HepG2 (cell line): ENCODE measurements around the gene MSL2. TPM values are rescaled to one million over a fixed set of nuclear protein-coding genes. Genes with fewer than 3 reads are reported as not detected.

ENCODE experiments used
- CCDC6 ChIP-seq: sonication (generic); formaldehyde crosslinking; IDR thresholded peaks from 2 replicates; pipeline ENCODE4 v1.8.1; 2022; ENCODE audit warnings: mild to moderate bottlenecking, missing genetic modification reagents, moderate library complexity
- CEBPB ChIP-seq: IDR thresholded peaks from 2 replicates; pipeline ENCODE4 v1.6.1; 2011; ENCODE audit warnings: low read depth, low read length, improper control_type of control experiment, borderline replicate concordance
- MTF2 ChIP-seq: sonication (generic); formaldehyde crosslinking; IDR thresholded peaks from 2 replicates; pipeline ENCODE4 v1.5.0; 2020; ENCODE audit warnings: missing genetic modification reagents, borderline replicate concordance
- PAF1 ChIP-seq: IDR thresholded peaks from 2 replicates; pipeline ENCODE4 v1.6.1; 2016; ENCODE audit warnings: missing genetic modification reagents, missing compliant biosample characterization
- PHF5A ChIP-seq: IDR thresholded peaks from one replicate; pipeline ENCODE4 v1.6.1; 2018; ENCODE audit warnings: low read depth, missing genetic modification reagents; ENCODE audit not compliant: unreplicated experiment
- TEAD3 ChIP-seq: optimal IDR thresholded peaks from 2 replicates; pipeline ENCODE3; 2016; ENCODE audit warnings: borderline replicate concordance
- WIZ ChIP-seq: sonication (generic); formaldehyde crosslinking; IDR thresholded peaks from 2 replicates; pipeline ENCODE4 v1.5.1; 2020; ENCODE audit warnings: mild to moderate bottlenecking, missing genetic modification reagents
- ZFP1 ChIP-seq: IDR thresholded peaks from 2 replicates; pipeline ENCODE4 v1.6.1; 2016
- ZNF235 ChIP-seq: sonication (generic); formaldehyde crosslinking; IDR thresholded peaks from 2 replicates; pipeline ENCODE4 v1.8.1; 2023; ENCODE audit warnings: mild to moderate bottlenecking, missing genetic modification reagents, borderline replicate concordance
- ZNF501 ChIP-seq: sonication (generic); formaldehyde crosslinking; IDR thresholded peaks from 2 replicates; pipeline ENCODE4 v1.5.1; 2020; ENCODE audit warnings: mild to moderate bottlenecking, moderate library complexity, missing genetic modification reagents
- ZNF577 ChIP-seq: sonication (generic); formaldehyde crosslinking; IDR thresholded peaks from 2 replicates; pipeline ENCODE4 v1.4.0; 2020; ENCODE audit warnings: mild to moderate bottlenecking, low read depth, missing genetic modification reagents, borderline replicate concordance
- polyA plus RNA-seq, 8 experiments: library from polyadenylated mRNA; depleted of rRNA in 3 of 8; stranded (reverse) in 7 of 8; unstranded in 1 of 8; fragments of >200 nt; fragmentation: Illumina TruSeq in 4 of 8; extraction: Trizol in 4 of 8; gene quantifications; 2 replicates each; pipeline versions ENCODE4 v1.2.1 to v1.2.3, GENCODE V29; 2011 to 2016; ENCODE audit warnings: low read depth in 4 of 8, missing spikeins in 1 of 8, mixed read lengths in 1 of 8; ENCODE audit not compliant: insufficient read depth in 1 of 8
- total RNA-seq, 5 experiments: library from RNA; depleted of rRNA; stranded (reverse); fragments of >200 nt; fragmentation: Illumina TruSeq; extraction: Trizol; gene quantifications; 2 replicates each; pipeline ENCODE4 v1.2.3, GENCODE V29; 2016; ENCODE audit warnings: low read depth in 1 of 5
- TF ChIP-seq, protein P1 (sequence below): sonication (generic); formaldehyde crosslinking; IDR thresholded peaks from 2 replicates; pipeline ENCODE4 v1.9.0; 2022; ENCODE audit warnings: missing genetic modification reagents, mild to moderate bottlenecking, borderline replicate concordance
- TF ChIP-seq, protein P2 (sequence below), 2 experiments: IDR thresholded peaks; 2 replicates each; pipeline ENCODE4 v1.6.1; 2011 to 2012; ENCODE audit warnings: low read length in 2 of 2, borderline replicate concordance in 1 of 2, low read depth in 1 of 2, mild to moderate bottlenecking in 1 of 2, moderate library complexity in 1 of 2
- TF ChIP-seq, protein P3 (sequence below), 2 experiments: fragments of 450-650 bp in 1 of 2; sonication (generic) in 1 of 2; formaldehyde crosslinking in 1 of 2; IDR thresholded peaks; 2 replicates each; pipeline versions ENCODE4 v1.6.1 to v1.8.0; 2016 to 2022; ENCODE audit warnings: antibody characterized with exemption in 1 of 2, mild to moderate bottlenecking in 1 of 2, missing genetic modification reagents in 1 of 2

The MSL2 gene
- total and polyA plus RNA-seq, 2 of the 13 experiments (the other 11 are each of a cell fraction or from before 2014, with no cell fraction given): 6.9 to 11.7 TPM

DNA sequence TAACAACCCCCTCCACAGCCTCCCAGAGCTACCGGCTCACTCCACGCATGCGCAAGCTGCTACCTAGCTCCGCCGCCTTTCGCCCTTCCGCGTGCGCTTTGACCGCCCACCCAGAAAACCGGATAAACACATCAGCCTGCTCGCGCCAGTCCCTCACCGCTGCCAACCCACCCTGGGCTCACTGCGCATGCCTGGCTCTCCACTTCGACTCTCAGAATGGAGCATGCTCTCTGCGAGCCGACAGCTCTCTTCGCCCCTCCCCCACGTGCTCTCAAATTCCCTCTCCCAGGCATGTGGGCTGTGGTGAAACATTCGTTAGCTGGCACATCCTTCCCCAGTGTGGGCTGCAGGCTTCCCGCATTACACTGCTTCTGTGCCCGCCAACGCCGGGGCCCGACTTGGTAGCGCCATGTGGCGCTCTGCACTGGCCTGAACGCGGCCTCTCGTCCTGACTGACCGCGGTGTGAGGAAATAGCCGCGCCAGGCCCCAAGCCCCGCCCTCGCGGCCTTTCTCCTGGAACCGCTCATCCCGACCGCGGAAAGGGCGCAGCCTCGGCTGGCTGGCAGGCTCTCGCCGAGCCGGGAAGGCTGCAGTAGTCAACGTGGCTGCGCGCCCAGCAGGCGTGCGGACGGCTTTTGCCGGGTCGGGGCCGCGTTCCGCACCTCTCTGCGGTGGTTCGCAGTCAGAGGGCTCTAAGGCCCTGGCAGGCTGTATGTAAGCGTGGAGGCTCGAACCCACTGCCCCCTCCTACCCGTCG, 445 bp upstream of the MSL2 start (continued):
- TF ChIP-seq, protein P1, sequence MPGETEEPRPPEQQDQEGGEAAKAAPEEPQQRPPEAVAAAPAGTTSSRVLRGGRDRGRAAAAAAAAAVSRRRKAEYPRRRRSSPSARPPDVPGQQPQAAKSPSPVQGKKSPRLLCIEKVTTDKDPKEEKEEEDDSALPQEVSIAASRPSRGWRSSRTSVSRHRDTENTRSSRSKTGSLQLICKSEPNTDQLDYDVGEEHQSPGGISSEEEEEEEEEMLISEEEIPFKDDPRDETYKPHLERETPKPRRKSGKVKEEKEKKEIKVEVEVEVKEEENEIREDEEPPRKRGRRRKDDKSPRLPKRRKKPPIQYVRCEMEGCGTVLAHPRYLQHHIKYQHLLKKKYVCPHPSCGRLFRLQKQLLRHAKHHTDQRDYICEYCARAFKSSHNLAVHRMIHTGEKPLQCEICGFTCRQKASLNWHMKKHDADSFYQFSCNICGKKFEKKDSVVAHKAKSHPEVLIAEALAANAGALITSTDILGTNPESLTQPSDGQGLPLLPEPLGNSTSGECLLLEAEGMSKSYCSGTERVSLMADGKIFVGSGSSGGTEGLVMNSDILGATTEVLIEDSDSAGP (CRISPR knock-in tag): peak; percentile 97
- no peak for TF ChIP-seq PAF1 (CRISPR knock-in tag)
- TF ChIP-seq ZFP1 (CRISPR knock-in tag): no peak; the same call in 1 of the 2 replicates
- peak; percentile 75 for TF ChIP-seq CEBPB
- TF ChIP-seq MTF2: no peak; the same call in 1 of the 2 replicates
- TF ChIP-seq ZNF577 (CRISPR knock-in tag): no peak
- peak; percentile 71 for TF ChIP-seq ZNF235 (CRISPR knock-in tag)
- peak; percentile 100 for TF ChIP-seq ZNF501
- TF ChIP-seq, protein P2, sequence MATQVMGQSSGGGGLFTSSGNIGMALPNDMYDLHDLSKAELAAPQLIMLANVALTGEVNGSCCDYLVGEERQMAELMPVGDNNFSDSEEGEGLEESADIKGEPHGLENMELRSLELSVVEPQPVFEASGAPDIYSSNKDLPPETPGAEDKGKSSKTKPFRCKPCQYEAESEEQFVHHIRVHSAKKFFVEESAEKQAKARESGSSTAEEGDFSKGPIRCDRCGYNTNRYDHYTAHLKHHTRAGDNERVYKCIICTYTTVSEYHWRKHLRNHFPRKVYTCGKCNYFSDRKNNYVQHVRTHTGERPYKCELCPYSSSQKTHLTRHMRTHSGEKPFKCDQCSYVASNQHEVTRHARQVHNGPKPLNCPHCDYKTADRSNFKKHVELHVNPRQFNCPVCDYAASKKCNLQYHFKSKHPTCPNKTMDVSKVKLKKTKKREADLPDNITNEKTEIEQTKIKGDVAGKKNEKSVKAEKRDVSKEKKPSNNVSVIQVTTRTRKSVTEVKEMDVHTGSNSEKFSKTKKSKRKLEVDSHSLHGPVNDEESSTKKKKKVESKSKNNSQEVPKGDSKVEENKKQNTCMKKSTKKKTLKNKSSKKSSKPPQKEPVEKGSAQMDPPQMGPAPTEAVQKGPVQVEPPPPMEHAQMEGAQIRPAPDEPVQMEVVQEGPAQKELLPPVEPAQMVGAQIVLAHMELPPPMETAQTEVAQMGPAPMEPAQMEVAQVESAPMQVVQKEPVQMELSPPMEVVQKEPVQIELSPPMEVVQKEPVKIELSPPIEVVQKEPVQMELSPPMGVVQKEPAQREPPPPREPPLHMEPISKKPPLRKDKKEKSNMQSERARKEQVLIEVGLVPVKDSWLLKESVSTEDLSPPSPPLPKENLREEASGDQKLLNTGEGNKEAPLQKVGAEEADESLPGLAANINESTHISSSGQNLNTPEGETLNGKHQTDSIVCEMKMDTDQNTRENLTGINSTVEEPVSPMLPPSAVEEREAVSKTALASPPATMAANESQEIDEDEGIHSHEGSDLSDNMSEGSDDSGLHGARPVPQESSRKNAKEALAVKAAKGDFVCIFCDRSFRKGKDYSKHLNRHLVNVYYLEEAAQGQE (IDR thresholded peaks at IDR 0.05; ENCODE audit: borderline replicate concordance in 1 of 2, low read depth in 1 of 2, low read length in 2 of 2): no peak
- TF ChIP-seq, protein P3, sequence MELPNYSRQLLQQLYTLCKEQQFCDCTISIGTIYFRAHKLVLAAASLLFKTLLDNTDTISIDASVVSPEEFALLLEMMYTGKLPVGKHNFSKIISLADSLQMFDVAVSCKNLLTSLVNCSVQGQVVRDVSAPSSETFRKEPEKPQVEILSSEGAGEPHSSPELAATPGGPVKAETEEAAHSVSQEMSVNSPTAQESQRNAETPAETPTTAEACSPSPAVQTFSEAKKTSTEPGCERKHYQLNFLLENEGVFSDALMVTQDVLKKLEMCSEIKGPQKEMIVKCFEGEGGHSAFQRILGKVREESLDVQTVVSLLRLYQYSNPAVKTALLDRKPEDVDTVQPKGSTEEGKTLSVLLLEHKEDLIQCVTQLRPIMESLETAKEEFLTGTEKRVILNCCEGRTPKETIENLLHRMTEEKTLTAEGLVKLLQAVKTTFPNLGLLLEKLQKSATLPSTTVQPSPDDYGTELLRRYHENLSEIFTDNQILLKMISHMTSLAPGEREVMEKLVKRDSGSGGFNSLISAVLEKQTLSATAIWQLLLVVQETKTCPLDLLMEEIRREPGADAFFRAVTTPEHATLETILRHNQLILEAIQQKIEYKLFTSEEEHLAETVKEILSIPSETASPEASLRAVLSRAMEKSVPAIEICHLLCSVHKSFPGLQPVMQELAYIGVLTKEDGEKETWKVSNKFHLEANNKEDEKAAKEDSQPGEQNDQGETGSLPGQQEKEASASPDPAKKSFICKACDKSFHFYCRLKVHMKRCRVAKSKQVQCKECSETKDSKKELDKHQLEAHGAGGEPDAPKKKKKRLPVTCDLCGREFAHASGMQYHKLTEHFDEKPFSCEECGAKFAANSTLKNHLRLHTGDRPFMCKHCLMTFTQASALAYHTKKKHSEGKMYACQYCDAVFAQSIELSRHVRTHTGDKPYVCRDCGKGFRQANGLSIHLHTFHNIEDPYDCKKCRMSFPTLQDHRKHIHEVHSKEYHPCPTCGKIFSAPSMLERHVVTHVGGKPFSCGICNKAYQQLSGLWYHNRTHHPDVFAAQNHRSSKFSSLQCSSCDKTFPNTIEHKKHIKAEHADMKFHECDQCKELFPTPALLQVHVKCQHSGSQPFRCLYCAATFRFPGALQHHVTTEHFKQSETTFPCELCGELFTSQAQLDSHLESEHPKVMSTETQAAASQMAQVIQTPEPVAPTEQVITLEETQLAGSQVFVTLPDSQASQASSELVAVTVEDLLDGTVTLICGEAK (IDR thresholded peaks at IDR 0.05): no peak
- TF ChIP-seq, protein P3 (CRISPR knock-in tag; IDR thresholded peaks at IDR 0.05): peak; percentile 85
- TF ChIP-seq PHF5A: peak; percentile 29
- peak; percentile 84 for TF ChIP-seq TEAD3 (CRISPR knock-in tag)
- peak; percentile 87 for TF ChIP-seq CCDC6
- peak; percentile 94; the same call in 1 of the 2 replicates for TF ChIP-seq WIZ (CRISPR knock-in tag)
